LHCN-M2 (cell line): ENCODE data around the gene ZNF304. TPM values are rescaled to one million over a fixed set of nuclear protein-coding genes. Genes with fewer than 3 reads are reported as not detected.

Source experiments
- total RNA-seq: library from RNA; depleted of rRNA; stranded (reverse); fragments of >200 nt; gene quantifications from 2 replicates; pipeline ENCODE4 v1.2.3, GENCODE V29; 2014; rRNA removed

The ZNF304 gene
- total RNA-seq, 1 experiment from 2014 or later = 8.3 TPM

Other genes with a start within 250 kb of the ZNF304 start
- not detected in 2 replicates for gene USP29, start 231.3 kb upstream of the ZNF304 start, total RNA-seq
- gene ZIM3, start 206.1 kb upstream of the ZNF304 start, total RNA-seq = not detected in 2 replicates
- gene DUXA, start 183.8 kb upstream of the ZNF304 start, total RNA-seq = not detected in 2 replicates
- 24.2 and 40.3 TPM in 2 replicates for gene ZNF264, start 159.8 kb upstream of the ZNF304 start, total RNA-seq
- gene AURKC, start 120.2 kb upstream of the ZNF304 start, total RNA-seq = 0.17 and 0.45 TPM in 2 replicates
- 8.6 and 9.2 TPM in 2 replicates for gene ZNF805, start 110.6 kb upstream of the ZNF304 start, total RNA-seq
- 25.8 and 29.9 TPM in 2 replicates for gene ZNF460, start 70.8 kb upstream of the ZNF304 start, total RNA-seq
- gene ZNF543, start 30.8 kb upstream of the ZNF304 start, total RNA-seq = 6.5 and 7.1 TPM in 2 replicates
- 20.6 and 21.4 TPM in 2 replicates for gene TRAPPC2B, start 12.3 kb downstream of the ZNF304 start, total RNA-seq
- gene ZNF547, start 12.3 kb downstream of the ZNF304 start, total RNA-seq = 3.5 and 5.2 TPM in 2 replicates
- gene ZNF548, start 38.6 kb downstream of the ZNF304 start, total RNA-seq = 12.6 and 14.5 TPM in 2 replicates
- gene ZNF17, start 59.9 kb downstream of the ZNF304 start, total RNA-seq = 4.6 and 7.0 TPM in 2 replicates
- gene ZNF749, start 84.1 kb downstream of the ZNF304 start, total RNA-seq = 8.8 TPM in 2 replicates
- 0.13 and 0.98 TPM in 2 replicates for gene VN1R1, start 105.9 kb downstream of the ZNF304 start, total RNA-seq
- 11.1 and 17.9 TPM in 2 replicates for gene ZNF772, start 126.3 kb downstream of the ZNF304 start, total RNA-seq
- 9.2 and 26.0 TPM in 2 replicates for gene ZNF419, start 136.5 kb downstream of the ZNF304 start, total RNA-seq
- gene ZNF773, start 148.7 kb downstream of the ZNF304 start, total RNA-seq = 6.3 and 11.3 TPM in 2 replicates
- gene ZNF549, start 176.1 kb downstream of the ZNF304 start, total RNA-seq = 5.9 and 6.0 TPM in 2 replicates
- gene ZNF550, start 208.6 kb downstream of the ZNF304 start, total RNA-seq = 7.6 and 9.1 TPM in 2 replicates
- 5.4 and 6.9 TPM in 2 replicates for gene ZNF416, start 227.6 kb downstream of the ZNF304 start, total RNA-seq
- 5.1 and 5.4 TPM in 2 replicates for gene ZIK1, start 232.9 kb downstream of the ZNF304 start, total RNA-seq
- 11.1 and 16.2 TPM in 2 replicates for gene ZNF530, start 248.6 kb downstream of the ZNF304 start, total RNA-seq